NCI-H82 treated with DMSO at 0.1 percent for 48 hours (cell line): ENCODE measurements around the gene FKBP10.
"Not testable (repeated sequence)": the region's sequence is repeated elsewhere in the genome, so short reads cannot be mapped to it uniquely, and the experiment has no call there.

Source experiments
- DNase-seq: peaks from one replicate; lab custom pipeline; 2025; ENCODE audit not compliant: unreplicated experiment; lab: John Stamatoyannopoulos, UW

FKBP10 gene

DNA sequence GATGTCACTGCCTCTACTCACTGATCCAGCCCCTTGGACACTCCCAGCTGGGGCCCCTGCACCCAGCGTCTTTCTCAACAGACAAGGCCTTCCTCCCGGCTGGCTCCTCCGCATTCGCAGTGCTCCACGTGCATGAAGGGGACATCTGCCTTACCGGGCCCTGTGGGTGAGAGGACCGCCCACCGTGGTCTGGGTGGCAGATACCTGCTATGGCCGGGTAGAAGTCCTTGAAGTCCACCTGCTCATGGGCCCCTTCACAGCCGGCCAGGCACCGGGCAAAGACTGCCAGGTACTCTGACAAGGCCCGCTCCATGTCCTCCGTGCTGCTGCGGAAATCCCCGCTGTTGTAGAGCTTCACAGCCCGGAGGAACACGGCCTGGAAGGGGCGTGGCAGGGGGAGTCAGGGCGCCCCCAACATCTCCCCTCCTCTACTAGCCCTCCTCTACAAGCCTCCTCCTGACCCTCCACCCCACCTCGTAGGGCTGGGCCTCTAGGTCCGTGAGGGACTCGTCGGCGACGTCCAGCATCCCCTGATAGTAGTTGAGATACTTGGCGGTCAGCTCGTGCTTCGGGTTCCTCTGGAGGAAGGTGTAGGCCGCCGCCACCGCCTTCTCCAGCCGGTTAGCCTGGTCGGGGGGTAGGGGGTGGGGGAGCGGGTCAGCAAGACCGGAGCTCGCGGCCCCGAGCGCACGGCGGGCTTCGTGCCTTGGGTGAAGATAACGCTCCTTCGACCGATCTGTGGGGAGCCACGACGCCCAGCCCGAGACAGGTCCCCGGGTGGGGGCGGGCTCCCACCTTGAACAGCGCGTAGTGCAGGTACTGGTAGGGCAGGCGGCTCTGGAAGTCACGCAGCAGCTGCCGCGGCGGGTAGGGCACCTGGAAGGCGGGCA is 1.9 kb upstream of the FKBP10 start:
- no peak for DNase-seq

DNA sequence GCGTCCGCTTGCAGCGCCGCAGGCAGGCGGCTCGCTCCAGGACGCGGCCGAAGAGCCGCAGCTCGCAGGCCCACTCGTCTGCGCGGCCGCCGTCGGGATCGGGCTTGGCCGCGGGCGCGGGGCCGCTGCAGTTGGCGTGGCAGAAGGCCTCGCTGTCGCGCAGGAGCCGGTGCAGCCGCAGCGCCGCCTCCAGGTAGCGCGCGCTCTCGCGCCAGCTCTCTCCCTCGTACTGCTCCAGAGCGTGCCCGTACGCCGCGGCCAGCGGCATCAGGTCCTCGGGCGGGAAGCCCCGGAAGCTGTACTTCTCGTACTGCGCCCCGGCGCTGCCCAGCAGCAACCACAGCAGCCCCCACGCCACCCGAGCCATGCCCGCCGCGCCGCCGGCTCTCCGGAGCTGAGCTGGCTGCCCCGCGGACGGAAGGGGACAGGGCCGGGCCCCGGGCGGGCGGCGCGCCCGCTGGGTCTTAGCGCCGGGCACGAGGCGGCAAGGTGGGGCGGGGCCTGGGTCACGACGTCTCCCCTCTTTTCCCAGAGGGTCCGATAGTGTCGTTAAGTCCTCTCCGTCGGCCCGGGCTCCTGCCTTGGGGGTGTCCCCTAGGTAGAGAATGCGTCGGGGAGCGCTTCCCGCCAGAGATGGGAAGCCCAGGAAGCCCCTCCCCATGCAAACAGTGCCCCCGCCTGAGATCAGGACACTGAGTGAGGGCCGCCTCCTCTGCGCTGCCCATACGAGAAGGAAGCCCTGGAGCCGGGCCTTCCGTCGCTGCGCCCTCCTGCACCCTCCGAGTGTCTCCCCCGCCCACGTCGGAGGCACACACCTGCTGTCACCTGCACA is 1.0 kb upstream of the FKBP10 start, which contains the start of gene P3H4:
Gene P3H4, minus strand, starts transcription at position 401 of the 832 bp plus-strand sequence. Its CDS starts 34 bp downstream, at position 367.
- peak; percentile 45 for DNase-seq

DNA sequence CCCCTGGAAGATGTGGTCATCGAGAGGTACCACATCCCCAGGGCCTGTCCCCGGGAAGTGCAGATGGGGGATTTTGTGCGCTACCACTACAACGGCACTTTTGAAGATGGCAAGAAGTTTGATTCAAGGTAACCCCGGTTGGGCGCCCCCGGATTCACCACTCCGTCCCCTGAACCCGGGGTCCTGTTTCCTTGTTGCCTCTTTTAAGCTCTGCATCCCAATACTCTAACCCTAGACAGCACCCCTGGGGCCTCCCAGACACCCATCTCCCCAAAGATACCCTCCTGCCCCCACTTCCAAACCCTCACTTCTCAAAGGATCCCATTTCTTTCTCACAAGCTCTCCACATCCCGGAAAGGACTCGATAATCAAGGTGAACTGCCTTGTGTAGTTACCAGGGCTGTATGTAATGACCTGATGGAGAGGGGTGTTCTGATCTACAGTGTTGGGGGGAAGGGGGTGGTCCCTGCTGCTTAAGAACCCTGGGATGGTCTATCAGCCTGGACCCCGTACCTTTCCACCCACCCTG is 412 bp downstream of the FKBP10 start:
- DNase-seq = no peak

DNA sequence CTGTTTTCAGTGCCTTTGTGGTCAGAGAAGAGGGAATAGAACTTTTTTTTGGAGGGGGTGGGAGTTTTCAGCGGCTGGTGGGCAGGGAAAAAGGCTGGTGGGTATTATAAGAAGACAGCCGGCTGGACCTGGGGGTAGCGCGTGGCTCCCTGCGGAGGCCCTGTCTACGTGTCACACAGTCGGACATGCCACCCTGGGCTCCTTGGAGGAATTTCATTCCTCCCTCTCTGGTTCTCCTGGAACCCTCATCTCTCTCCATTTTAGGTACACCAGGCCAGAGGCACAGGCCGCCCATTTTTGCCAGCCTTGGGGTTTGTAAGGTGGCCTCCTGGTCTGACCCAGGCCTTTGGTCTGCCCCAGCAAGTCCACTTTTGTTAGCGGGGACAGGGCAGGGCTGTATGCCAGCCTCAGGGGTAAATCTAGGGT is 908 bp downstream of the FKBP10 start:
- no peak for DNase-seq

DNA sequence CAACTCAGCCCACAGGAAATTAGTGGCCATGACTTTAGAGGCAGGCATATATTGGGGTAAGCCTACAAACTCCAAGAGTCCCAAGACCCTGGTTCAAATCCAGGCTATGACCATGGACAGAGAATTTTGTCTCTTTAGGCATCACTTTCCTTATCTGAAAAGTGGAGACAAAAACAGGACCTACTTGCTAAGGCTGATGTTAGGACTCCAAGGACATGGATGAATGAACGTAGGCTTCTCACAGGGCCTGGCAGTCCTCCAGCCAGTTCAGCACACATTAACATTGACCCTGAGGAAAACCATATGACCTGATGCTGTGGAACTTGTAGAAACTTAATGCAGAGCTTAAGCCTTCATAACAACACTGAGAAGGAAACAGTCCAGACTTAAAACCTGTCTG is 1.4 kb downstream of the FKBP10 start:
- DNase-seq = no peak

DNA sequence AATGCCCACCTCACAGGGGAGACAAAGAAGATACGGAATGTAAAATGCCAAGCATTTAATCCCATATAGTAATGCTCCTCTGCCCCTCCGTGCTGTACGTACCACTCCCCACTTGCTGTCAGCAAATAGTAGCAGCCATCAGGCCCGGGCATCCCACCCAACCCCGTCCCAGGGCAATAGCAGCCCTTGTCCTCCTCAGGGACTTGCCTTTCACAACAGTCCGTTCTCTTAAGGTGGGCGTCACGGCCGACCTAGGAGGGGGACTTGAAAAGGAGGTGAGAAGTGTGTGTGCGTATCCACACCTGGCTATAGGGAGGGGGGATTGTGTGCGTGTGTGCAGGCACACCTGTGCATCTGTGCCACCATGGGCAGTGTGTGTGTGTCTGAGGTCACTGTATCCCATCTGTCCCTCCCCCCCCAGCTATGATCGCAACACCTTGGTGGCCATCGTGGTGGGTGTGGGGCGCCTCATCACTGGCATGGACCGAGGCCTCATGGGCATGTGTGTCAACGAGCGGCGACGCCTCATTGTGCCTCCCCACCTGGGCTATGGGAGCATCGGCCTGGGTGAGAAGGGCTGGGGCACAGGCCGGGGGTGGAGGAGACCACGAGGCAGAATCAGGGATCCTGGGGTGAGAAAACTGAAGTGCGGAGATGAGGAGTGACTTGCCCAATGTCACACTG is 4.0 kb downstream of the FKBP10 start:
- no peak for DNase-seq

DNA sequence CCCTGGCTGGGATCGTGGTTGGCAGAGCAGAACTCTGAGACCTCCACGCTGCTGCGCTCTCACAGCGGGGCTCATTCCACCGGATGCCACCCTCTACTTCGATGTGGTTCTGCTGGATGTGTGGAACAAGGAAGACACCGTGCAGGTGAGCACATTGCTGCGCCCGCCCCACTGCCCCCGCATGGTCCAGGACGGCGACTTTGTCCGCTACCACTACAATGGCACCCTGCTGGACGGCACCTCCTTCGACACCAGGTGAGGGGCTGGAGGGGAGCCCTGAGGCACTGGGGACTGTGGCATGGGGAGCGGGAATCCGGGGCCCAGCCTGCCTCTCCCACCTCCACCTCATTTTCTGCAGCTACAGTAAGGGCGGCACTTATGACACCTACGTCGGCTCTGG is 5.2 kb downstream of the FKBP10 start:
- DNase-seq = no peak

DNA sequence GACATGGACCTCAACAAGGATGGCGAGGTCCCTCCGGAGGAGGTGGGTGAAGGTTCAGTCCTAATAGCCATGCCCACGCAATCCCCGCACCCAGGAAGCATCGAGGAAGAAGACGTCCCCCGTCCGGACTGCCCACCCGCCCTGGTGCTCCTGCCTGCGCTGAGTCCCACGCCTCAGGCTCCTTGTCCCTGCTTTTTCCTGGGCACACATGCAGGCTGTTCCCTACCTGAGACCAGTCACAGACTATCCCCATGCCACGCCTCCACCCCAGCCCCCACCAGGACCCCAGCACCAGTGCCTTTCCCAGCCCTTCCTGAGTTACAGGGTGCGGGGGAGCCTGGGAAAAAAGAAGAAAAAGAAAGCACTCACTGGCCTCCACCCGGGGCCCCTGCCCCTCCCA is 9.0 kb downstream of the FKBP10 start:
- DNase-seq = no peak

DNA sequence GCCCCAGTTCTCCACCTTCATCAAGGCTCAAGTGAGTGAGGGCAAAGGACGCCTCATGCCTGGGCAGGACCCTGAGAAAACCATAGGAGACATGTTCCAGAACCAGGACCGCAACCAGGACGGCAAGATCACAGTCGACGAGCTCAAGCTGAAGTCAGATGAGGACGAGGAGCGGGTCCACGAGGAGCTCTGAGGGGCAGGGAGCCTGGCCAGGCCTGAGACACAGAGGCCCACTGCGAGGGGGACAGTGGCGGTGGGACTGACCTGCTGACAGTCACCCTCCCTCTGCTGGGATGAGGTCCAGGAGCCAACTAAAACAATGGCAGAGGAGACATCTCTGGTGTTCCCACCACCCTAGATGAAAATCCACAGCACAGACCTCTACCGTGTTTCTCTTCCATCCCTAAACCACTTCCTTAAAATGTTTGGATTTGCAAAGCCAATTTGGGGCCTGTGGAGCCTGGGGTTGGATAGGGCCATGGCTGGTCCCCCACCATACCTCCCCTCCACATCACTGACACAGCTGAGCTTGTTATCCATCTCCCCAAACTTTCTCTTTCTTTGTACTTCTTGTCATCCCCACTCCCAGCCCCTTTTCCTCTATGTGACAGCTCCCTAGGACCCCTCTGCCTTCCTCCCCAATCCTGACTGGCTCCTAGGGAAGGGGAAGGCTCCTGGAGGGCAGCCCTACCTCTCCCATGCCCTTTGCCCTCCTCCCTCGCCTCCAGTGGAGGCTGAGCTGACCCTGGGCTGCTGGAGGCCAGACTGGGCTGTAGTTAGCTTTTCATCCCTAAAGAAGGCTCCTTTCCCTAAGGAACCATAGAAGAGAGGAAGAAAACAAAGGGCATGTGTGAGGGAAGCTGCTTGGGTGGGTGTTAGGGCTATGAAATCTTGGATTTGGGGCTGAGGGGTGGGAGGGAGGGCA is 9.7 kb downstream of the FKBP10 start:
- no peak for DNase-seq

DNA sequence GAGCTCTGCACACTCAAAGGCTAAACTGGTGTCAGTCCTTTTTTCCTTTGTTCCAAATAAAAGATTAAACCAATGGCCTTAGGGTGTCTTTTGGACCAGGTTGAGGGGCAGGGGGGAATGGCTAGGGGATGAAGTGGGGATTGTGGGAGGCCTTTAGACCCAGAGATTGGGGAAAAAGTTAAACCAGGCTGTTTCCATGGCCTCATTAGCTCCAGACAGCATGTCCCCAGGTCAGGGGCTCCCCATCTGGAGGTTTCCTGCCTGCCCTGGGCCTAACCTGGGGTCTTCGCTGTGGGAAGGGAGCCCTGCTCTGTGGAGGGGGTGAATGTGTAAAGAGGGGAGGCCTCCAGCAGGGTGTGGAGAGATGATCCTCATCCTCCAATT is 10.3 kb downstream of the FKBP10 start:
- no peak for DNase-seq

DNA sequence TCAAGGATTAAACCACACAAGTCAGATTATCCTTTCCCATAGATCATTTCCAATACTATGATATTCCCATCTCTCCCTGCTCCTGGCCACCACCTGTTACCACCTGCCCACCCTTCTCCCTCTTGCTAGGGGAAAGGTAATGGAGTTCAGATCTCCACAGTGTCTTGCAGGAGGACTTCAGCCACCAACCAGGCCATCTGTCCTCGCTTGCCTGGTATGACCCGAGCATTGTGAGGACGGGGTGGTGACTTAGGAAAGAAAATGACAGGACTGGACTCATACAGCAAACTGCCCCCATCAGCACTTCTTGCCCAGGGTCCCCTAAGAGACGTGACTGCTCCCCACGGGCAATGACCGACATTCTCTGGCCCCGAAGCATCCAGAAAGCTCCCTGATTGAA is 10.8 kb downstream of the FKBP10 start:
- no peak for DNase-seq

DNA sequence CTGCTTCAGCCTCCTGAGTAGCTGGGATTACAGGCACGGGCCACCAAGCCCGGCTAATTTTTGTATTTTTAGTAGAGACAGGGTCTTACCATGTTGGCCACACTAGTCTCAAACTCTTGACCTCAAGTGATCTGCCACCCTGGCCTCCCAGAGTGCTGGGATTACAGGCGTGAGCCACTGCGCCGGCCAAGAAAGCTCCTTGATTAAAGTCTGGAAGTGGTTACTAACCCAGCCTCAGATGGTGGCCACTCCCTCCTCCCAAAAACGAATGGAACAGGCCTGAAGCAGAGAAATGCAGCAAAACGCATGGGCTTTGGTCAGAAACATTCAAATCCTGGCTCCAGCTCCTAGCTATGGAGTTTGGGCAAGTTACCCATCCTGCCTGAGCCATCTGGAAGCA is 11.3 kb downstream of the FKBP10 start:
- no peak for DNase-seq

DNA sequence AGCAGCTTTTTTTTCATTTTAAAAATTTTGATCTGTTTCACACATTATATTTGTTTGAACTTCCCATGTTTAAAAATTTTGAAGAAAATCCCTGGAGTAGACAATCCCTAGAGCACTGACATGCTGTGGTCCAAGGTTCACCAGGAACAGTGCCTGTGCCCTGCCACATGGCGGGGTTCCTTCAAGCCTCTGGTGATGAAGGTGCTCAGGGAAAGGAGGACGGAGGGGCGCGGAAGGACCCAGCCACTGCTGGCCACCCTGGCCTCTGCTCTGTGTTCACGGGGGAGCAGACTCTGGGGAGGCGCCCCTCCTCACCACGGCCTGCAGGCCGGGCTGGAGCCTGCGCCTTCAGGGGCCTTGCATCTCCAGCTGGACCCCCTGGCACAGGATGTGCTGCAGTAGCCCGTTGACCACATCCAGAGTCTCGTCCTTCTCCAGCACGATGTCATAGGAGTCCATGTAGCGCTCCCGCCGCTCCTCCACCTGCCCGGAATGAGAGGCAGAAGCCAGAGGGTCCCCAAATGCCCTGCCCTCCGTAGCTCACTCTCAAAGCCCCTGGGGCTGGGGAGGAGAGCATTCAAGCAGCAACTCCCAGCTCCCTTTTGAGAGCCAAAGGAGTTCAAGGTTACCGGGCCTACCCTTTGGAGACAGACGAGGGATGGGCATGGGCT is 12.5 kb downstream of the FKBP10 start:
- no peak for DNase-seq

DNA sequence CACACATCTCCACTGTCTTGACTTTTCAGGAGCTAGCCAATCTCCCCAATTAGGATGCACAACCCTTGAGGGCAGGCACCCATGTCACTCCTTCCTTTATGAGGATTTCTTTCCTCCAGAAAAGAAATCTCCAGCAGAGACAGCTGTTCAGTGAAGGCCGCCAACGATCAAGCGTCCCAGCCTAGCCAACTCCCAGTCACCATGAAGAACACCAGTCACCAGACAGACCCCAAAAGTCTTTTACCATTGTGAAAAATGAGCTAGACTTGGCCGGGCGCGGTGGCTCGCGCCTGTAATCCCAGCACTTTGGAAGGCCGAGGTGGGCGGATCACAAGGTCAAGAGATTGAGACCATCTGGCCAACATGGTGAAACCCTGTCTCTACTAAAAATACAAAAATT is 17.2 kb downstream of the FKBP10 start:
- DNase-seq = not testable (repeated sequence)

DNA sequence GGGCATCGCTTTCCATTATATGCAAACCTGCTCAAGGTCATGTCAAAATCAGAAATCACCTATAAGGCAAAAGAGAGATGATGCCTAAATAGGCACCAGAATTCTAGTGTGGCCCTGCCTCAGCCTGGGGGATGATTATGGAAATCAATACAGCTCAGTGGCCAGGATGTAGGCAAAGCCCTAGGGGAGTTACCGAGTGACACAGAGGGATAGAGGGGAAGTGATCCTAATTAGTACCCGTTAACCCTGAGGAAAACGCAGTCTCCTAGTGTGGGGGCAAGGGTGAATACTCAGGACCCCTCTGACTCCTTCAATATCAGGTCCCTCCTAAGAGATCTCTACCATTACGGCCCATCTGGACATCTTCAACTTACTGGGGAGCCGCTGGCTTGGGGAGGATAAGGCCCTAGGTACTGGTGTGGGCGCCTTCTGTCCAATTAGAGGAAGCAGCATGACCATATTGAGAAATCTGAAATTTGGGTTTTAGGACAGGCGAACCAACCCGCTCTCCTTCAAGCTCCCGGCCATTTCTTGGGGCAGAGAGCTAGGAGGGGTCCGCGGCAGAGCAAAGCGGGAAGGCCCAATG is 22.5 kb downstream of the FKBP10 start:
- DNase-seq = peak; percentile 9

DNA sequence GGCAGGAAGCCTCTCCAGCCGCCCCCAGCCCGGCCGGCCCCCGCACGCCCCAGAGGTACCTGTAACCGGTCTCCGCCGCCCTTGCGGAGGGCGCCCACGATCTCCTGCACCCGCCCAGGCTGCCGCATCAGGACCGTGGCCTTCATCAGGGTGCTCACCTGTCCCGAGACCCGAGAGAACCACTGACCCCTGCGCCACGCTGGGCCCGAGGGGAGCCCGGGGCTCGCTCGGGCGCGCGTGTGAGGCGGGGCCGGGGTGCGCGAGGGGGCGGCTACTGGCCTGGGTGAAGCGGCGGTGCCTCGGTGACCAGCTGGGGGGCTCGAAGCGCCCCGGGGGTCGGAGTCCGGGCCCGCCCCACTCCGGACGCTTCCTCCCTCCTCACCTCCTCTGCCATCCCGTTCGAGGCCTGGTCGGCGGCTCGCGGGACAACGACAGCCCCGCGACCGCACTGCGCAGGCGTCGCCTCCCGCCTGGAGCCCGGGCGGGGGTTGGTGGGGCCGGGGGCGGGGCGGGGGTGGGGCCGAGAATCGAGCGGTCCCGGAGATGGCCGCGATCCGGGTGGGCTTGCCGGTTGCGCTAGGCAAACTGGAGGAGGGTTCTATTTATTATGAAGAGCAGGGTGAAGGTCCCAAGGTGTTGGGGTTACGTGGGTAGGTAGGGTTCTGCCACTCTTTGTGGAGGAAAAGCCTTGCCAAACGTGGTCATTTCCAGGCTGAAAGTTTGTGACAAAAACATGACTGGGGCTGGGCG is 23.2 kb downstream of the FKBP10 start, which contains the start of gene NT5C3B:
Gene NT5C3B, minus strand, starts transcription at position 433 of the 750 bp plus-strand sequence. Its CDS starts 39 bp downstream, at position 394.
- DNase-seq = no peak

DNA sequence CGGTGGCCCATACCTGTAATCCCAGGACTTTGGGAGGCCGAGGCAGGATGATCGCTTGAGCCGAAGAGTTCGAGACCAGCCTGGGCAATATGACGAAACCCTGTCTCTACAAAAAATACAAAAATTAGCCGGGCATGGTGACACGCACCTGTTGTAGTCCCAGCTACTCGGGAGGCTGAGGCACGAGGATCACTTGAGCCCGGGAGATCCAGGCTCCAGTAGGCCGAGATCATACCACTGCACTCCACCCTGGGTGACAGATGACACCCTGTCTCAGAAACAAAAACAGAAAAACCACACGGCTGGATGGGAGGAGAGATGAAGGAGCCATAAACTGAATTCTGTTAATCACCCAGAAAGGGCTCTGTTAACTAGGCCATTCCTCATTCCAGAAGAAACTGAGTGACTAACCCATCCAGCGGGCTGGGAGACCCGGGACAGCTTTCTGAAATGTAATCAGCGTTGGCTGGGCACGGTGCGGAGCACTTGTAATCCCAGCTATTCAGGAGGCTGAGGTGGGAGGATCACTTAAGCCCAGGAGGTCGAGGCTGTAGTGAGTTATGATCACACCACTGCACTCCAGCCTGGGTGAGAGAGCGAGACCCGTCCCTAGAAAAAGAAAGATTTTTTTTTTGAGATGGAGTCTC is 23.9 kb downstream of the FKBP10 start:
- no peak for DNase-seq
